T-cell (primary cell): ENCODE data around the gene CORO1C. TPM values are rescaled to one million over a fixed set of nuclear protein-coding genes. Genes with fewer than 3 reads are reported as not detected.

Experiments
- ATAC-seq, 4 experiments: fragments of 200-7000 bp in 3 of 4; fragments of 150-1000 bp in 1 of 4; cut with Tn5 transposase; replicated peaks in 1 of 4; 1 replicate in 3 of 4; 2 replicates in 1 of 4; pipeline ENCODE4 v1.10.0; 2021; ENCODE audit warnings: moderate library complexity in 3 of 4, mild to moderate bottlenecking in 2 of 4, moderate number of reproducible peaks in 1 of 4
- CTCF ChIA-PET, 2 donors: fragments of 300-600 bp; sonication (Branson Sonifier 250); formaldehyde crosslinking; loops; one replicate each; lab custom pipeline; 2022; ENCODE audit warnings: antibody characterized with exemption in 2 of 2; lab: Charles Lee
- POLR2A ChIA-PET, 2 donors: fragments of 300-600 bp; sonication (Branson Sonifier 250); formaldehyde crosslinking; loops; one replicate each; lab custom pipeline; 2022; ENCODE audit warnings: antibody characterized with exemption in 2 of 2; lab: Charles Lee
- DNase-seq, 35 experiments: peaks; one replicate each; pipeline versions ENCODE4 v3.0.0 to v3.0.0-alpha.2; 2013 to 2023
- H3K27ac ChIP-seq: one replicate; pipeline ENCODE4 v1.5.1; 2013; ENCODE audit warnings: low read length
- H3K27me3 ChIP-seq, 2 experiments: replicated peaks in 1 of 2; 1 replicate in 1 of 2; 2 replicates in 1 of 2; pipeline versions ENCODE4 v1.6.1 to v1.7.0; 2013; ENCODE audit warnings: low read length in 1 of 2, mixed read lengths in 1 of 2; ENCODE audit not compliant: control insufficient read depth in 2 of 2, insufficient read depth in 2 of 2; ENCODE audit errors: extremely low read depth in 1 of 2
- H3K36me3 ChIP-seq, 2 donors: 1 replicate in 1 of 2; 2 replicates in 1 of 2; pipeline versions ENCODE4 v1.6.1 to v1.7.0; 2013; ENCODE audit warnings: low read length in 1 of 2; ENCODE audit not compliant: control insufficient read depth in 2 of 2, insufficient read depth in 1 of 2; ENCODE audit errors: extremely low read depth in 1 of 2
- H3K4me1 ChIP-seq, 2 experiments: 1 replicate in 1 of 2; 2 replicates in 1 of 2; pipeline versions ENCODE4 v1.6.1 to v1.7.0; 2013; ENCODE audit warnings: low read length in 2 of 2, mixed read lengths in 1 of 2; ENCODE audit not compliant: insufficient read depth in 2 of 2, control insufficient read depth in 1 of 2; ENCODE audit errors: extremely low read depth in 1 of 2
- H3K4me3 ChIP-seq, 2 donors: 1 replicate in 1 of 2; 2 replicates in 1 of 2; pipeline versions ENCODE4 v1.5.1 to v1.7.0; 2013; ENCODE audit warnings: mild to moderate bottlenecking in 2 of 2, low read length in 1 of 2, moderate library complexity in 1 of 2; ENCODE audit not compliant: control insufficient read depth in 1 of 2; ENCODE audit errors: extremely low read depth in 1 of 2
- H3K9me3 ChIP-seq: 2 replicates; pipeline ENCODE4 v1.7.0; 2013
- H3K27ac Mint-ChIP-seq, 2 donors: one replicate each; pipeline ENCODE4 v1.8.0; 2020 to 2021; ENCODE audit warnings: mild to moderate bottlenecking in 2 of 2, mixed read lengths in 2 of 2
- H3K27me3 Mint-ChIP-seq, 2 donors: one replicate each; pipeline ENCODE4 v1.8.0; 2021 to 2022; ENCODE audit warnings: mixed read lengths in 2 of 2
- H3K36me3 Mint-ChIP-seq: one replicate; pipeline ENCODE4 v1.8.0; 2021; ENCODE audit warnings: mixed read lengths
- H3K4me1 Mint-ChIP-seq, 3 donors: one replicate each; pipeline ENCODE4 v1.8.0; 2020 to 2022; ENCODE audit warnings: mixed read lengths in 3 of 3, mild to moderate bottlenecking in 1 of 3
- H3K4me3 Mint-ChIP-seq, 3 donors: one replicate each; pipeline ENCODE4 v1.8.0; 2020 to 2022; ENCODE audit warnings: mild to moderate bottlenecking in 3 of 3, mixed read lengths in 3 of 3, moderate library complexity in 3 of 3
- H3K9me3 Mint-ChIP-seq, 3 donors: one replicate each; pipeline ENCODE4 v1.8.0; 2020 to 2022; ENCODE audit warnings: mixed read lengths in 3 of 3
- WGBS: methylation state at CpG from one replicate; pipeline ENCODE4 v1.1.5; 2013; ENCODE audit warnings: missing lambda C conversion rate; ENCODE audit not compliant: insufficient coverage; 5-methylcytosine and 5-hydroxymethylcytosine counted together
- total RNA-seq, 35 experiments: library from RNA in 6 of 35; stranded (reverse) in 6 of 35; fragments of 120-200 nt in 1 of 35; gene quantifications; one replicate each; pipeline versions ENCODE4 v1.2.1 to v1.2.4 and lab custom pipeline; 2013 to 2026

CORO1C gene
- total RNA-seq, 5 donors from 2014 or later (not counting 1 experiment from before 2014, with no cell fraction given), result 7.4 to 11.4 (median 8.7) TPM

GRCh38 chr12:108646600-108647579 lies 84.4 kb downstream of the CORO1C start:
- H3K9me3 ChIP-seq, result no peaks in the 10 kb centered on the region
- H3K9me3 Mint-ChIP-seq, result no peaks in the 10 kb centered on the region
- peaks cover 15 to 30% of the 10 kb centered on the region in 2 experiments for H3K4me1 ChIP-seq
- H3K27me3 ChIP-seq, result no peaks in the 10 kb centered on the region
- POLR2A ChIA-PET, result interaction anchor here (0.6 to 0.7 kb wide), 3 partner anchors 18 to 81 kb away, joined by 3 read pairs; no protein-coding TSS in a partner anchor
- peaks cover 4% of the 10 kb centered on the region for H3K36me3 Mint-ChIP-seq
- CTCF ChIA-PET, result interaction anchor here (0.6 to 3.2 kb wide), 9 partner anchors 11 to 1928 kb away, joined by 3 to 20 read pairs (median 5); partner anchors contain the start of gene SELPLG (in 1 of the 2)
- WGBS, result 38% methylated on average over 4 of the region's 10 CpGs
- no peak overlapping the region for H3K4me3 ChIP-seq
- H3K27ac ChIP-seq, result peak overlapping the region; percentile 38
- H3K4me3 Mint-ChIP-seq, result peak overlapping the region; percentile 18 to 70 (median 66)
- peaks cover 0 to 2% of the 10 kb centered on the region in 2 donors for H3K36me3 ChIP-seq
- peak in 1 of 35 experiments; percentile 38 for DNase-seq
- H3K27me3 Mint-ChIP-seq, result no peaks in the 10 kb centered on the region
- ATAC-seq, result peak in 3 of 4 experiments; percentile 29 to 53 (median 36)
- peaks cover 27 to 37% (median 34%) of the 10 kb centered on the region in 3 donors for H3K4me1 Mint-ChIP-seq
- H3K27ac Mint-ChIP-seq, result peak overlapping the region; percentile 86 to 91

- CTCF ChIA-PET, result interaction anchor here (0.9 to 3.2 kb wide), 4 partner anchors 12 to 29 kb away, joined by 3 to 20 read pairs (median 6); partner anchors contain the start of gene SELPLG (in 1 of the 2)
- POLR2A ChIA-PET, result interaction anchor here (0.6 to 0.7 kb wide), 3 partner anchors 39 to 1520 kb away, joined by 3 to 6 read pairs (median 3); no protein-coding TSS in a partner anchor
- Mint-ChIP-seq H3K4me1 (peaks cover 27 to 41% (median 40%) of the 10 kb centered on the region in 3 donors), H3K27me3 (no peaks in the 10 kb centered on the region), H3K36me3 (peaks cover 4% of the 10 kb centered on the region), H3K27ac (peak overlapping the region; percentile 86 to 91), H3K9me3 (no peaks in the 10 kb centered on the region), H3K4me3 (peak overlapping the region; percentile 18 to 70 (median 66))
- Histone ChIP-seq H3K36me3 (peaks cover 0 to 3% of the 10 kb centered on the region in 2 donors), H3K27me3 (no peaks in the 10 kb centered on the region), H3K4me3 (peak overlapping the region in 1 of 2 donors; percentile 1), H3K4me1 (peaks cover 15 to 30% of the 10 kb centered on the region in 2 experiments), H3K9me3 (no peaks in the 10 kb centered on the region), H3K27ac (peak overlapping the region; percentile 38)
- WGBS, result 88% methylated on average over 5 of the region's 15 CpGs
- ATAC-seq, result peak; percentile 34 to 64 (median 48)
- DNase-seq, result no peak
Observed at GRCh38 chr12:108645686-108646599, 85.4 kb downstream of the CORO1C start.

GRCh38 chr12:108644811-108645120 lies 86.6 kb downstream of the CORO1C start:
- H3K9me3 ChIP-seq, result no peaks in the 10 kb centered on the region
- WGBS, result 95% methylated on average over 4 of the region's 7 CpGs
- peak overlapping the region in 1 of 2 donors; percentile 91 for H3K27ac Mint-ChIP-seq

GRCh38 chr12:108643941-108644810 lies 87.1 kb downstream of the CORO1C start:
- H3K9me3 Mint-ChIP-seq, result no peaks in the 10 kb centered on the region
- no peaks in the 10 kb centered on the region for H3K9me3 ChIP-seq
- no peak overlapping the region for H3K27ac ChIP-seq
- ChIA-PET CTCF (interaction anchor here in 1 of 2 donors (0.7 kb wide), 1 partner anchor 416 kb away, joined by 6 read pairs; no protein-coding TSS in a partner anchor), POLR2A (interaction anchor here in 1 of 2 donors (0.7 kb wide), 1 partner anchor 80 kb away, joined by 3 read pairs; no protein-coding TSS in a partner anchor)
- H3K27ac Mint-ChIP-seq, result no peak overlapping the region
- peaks cover 30 to 52% (median 45%) of the 10 kb centered on the region in 3 donors for H3K4me1 Mint-ChIP-seq
- H3K4me1 ChIP-seq, result peaks cover 15 to 30% of the 10 kb centered on the region in 2 experiments
- no peaks in the 10 kb centered on the region for H3K27me3 ChIP-seq
- no peak overlapping the region for H3K4me3 Mint-ChIP-seq
- no peak for ATAC-seq
- H3K4me3 ChIP-seq, result no peak overlapping the region
- DNase-seq, result no peak
- H3K27me3 Mint-ChIP-seq, result no peaks in the 10 kb centered on the region
- H3K36me3 Mint-ChIP-seq, result peaks cover 4% of the 10 kb centered on the region
- 91% methylated on average over 10 of the region's 18 CpGs for WGBS
- H3K36me3 ChIP-seq, result peaks cover 0 to 3% of the 10 kb centered on the region in 2 donors

More at GRCh38 chr12:108644811-108645120, 86.6 kb downstream of the CORO1C start:
- Mint-ChIP-seq H3K9me3 (no peaks in the 10 kb centered on the region), H3K36me3 (peaks cover 4% of the 10 kb centered on the region), H3K27me3 (no peaks in the 10 kb centered on the region), H3K4me1 (peaks cover 29 to 47% (median 45%) of the 10 kb centered on the region in 3 donors), H3K4me3 (no peak overlapping the region)
- Histone ChIP-seq H3K4me1 (peaks cover 15 to 30% of the 10 kb centered on the region in 2 experiments), H3K4me3 (no peak overlapping the region), H3K27me3 (no peaks in the 10 kb centered on the region), H3K36me3 (peaks cover 0 to 3% of the 10 kb centered on the region in 2 donors), H3K27ac (no peak overlapping the region)
- no peak for DNase-seq
- CTCF ChIA-PET, result interaction anchor here in 1 of 2 donors (0.7 kb wide), 1 partner anchor 416 kb away, joined by 6 read pairs; no protein-coding TSS in a partner anchor
- ATAC-seq, result no peak
- POLR2A ChIA-PET, result interaction anchor here in 1 of 2 donors (0.5 to 0.7 kb wide), 2 partner anchors 81 to 117 kb away, joined by 3 to 10 read pairs; no protein-coding TSS in a partner anchor

GRCh38 chr12:108642899-108643654 lies 88.2 kb downstream of the CORO1C start:
- Mint-ChIP-seq H3K9me3 (no peaks in the 10 kb centered on the region), H3K27me3 (no peaks in the 10 kb centered on the region), H3K36me3 (peaks cover 3% of the 10 kb centered on the region), H3K4me1 (peaks cover 32 to 53% (median 45%) of the 10 kb centered on the region in 3 donors), H3K27ac (no peak overlapping the region), H3K4me3 (no peak overlapping the region)
- no peaks in the 10 kb centered on the region for H3K27me3 ChIP-seq
- no peak overlapping the region for H3K4me3 ChIP-seq
- peaks cover 0 to 3% of the 10 kb centered on the region in 2 donors for H3K36me3 ChIP-seq
- H3K9me3 ChIP-seq, result no peaks in the 10 kb centered on the region
- ChIA-PET POLR2A (no interaction called here), CTCF (no interaction called here)
- ATAC-seq (no peak), DNase-seq (no peak)
- H3K4me1 ChIP-seq, result peaks cover 17 to 30% of the 10 kb centered on the region in 2 experiments
- no peak overlapping the region for H3K27ac ChIP-seq
- no CpG with 5 or more reads among the region's 1 CpG for WGBS
